Pancreas (tissue), 10 donors: ENCODE results near the gene ZBP1. TPM values are rescaled to one million over a fixed set of nuclear protein-coding genes. Genes with fewer than 3 reads are reported as not detected.

Experiments
- ATAC-seq, 4 donors: fragments of 200-7000 bp; cut with Tn5 transposase; one replicate each; pipeline versions ENCODE4 v1.8.0 to v1.9.1; 2020; ENCODE audit warnings: mild to moderate bottlenecking in 4 of 4, moderate library complexity in 4 of 4
- DNase-seq, 6 donors: peaks; one replicate each; pipeline ENCODE4 v3.0.0-alpha.2; 2020
- FAIRE-seq: peaks from 2 replicates; lab custom pipeline; 2012; peaks lifted over from hg19 to GRCh38; lab: Jason Lieb, UNC
- H3K27ac ChIP-seq, 4 donors: fragments of 200-600 bp; sonication (generic); 1 replicate in 3 of 4; 2 replicates in 1 of 4; pipeline versions ENCODE4 v1.5.0 to v1.8.0; 2020
- H3K27me3 ChIP-seq, 4 donors: fragments of 200-600 bp; one replicate each; pipeline ENCODE4 v1.8.0; 2021
- H3K36me3 ChIP-seq, 3 donors: fragments of 200-600 bp; sonication (generic) in 1 of 3; one replicate each; pipeline versions ENCODE4 v1.5.0 to v1.8.0; 2020 to 2021
- H3K4me1 ChIP-seq, 3 donors: fragments of 200-600 bp; one replicate each; pipeline ENCODE4 v1.8.0; 2021
- H3K4me3 ChIP-seq, 4 donors: fragments of 200-600 bp; sonication (generic) in 2 of 4; one replicate each; pipeline versions ENCODE4 v1.5.0 to v1.8.0; 2020 to 2021
- H3K9me3 ChIP-seq, 4 donors: fragments of 200-600 bp; one replicate each; pipeline ENCODE4 v1.8.0; 2021
- CTCF ChIP-seq, 4 donors: fragments of 200-600 bp; sonication (generic) in 3 of 4; IDR thresholded peaks; one replicate each; pipeline versions ENCODE4 v1.5.0 to v1.8.0; 2021; ENCODE audit warnings: antibody characterized with exemption in 4 of 4
- WGBS, 2 donors: extraction: QIAGEN DNeasy Blood & Tissue Kit; methylation state at CpG; one replicate each; pipeline ENCODE4 v1.1.7; 2013; 5-methylcytosine and 5-hydroxymethylcytosine counted together
- intact Hi-C, 3 donors: fragments of 100-400 bp; cut with DNase I; formaldehyde crosslinking; loops; one replicate each; pipeline versions ENCODE4 v1.11.1 to v1.14.2; 2022
- polyA plus RNA-seq, 2 donors: library from polyadenylated mRNA; stranded (reverse); fragments of 200-250 nt; gene quantifications; one replicate each; pipeline ENCODE4 v1.2.3, GENCODE V29; 2013
- total RNA-seq, 6 donors: library from RNA; stranded (reverse); fragmentation: NEBNext Ultra II Directional in 4 of 6; extraction: Animal tissue kit (Norgen Biotek cat#: 25700) in 4 of 6; gene quantifications; one replicate each; pipeline versions ENCODE4 v1.2.1 to v1.2.4, GENCODE V29; 2021 to 2023
- donor health status: healthy with polysubstance abuse.
- donor health status: DM: no; HTN: no; CAD: no; lungs with moderate emphysema.
- donor health status: DM: no; HTN: no; CAD: no.
- donor health status: control.
- donor health status: control.
- donor health status: Bipolar disorder and iron deficiency.
- donor health status: DM: yes; HTN: yes; CAD: no.
- donor health status: DM: no; HTN: no; CAD: no.
- donor health status: DM: no; HTN: no; CAD: no.
- donor health status: DM: yes; HTN: yes; CAD: no.

The ZBP1 gene
- total and polyA plus RNA-seq, 8 donors: 0.09 to 0.90 (median 0.17) TPM; not detected in 3

GRCh38 chr20:57581202-57582028, 38.8 kb downstream of the ZBP1 start:
- peaks cover 0 to 5% (median 0%) of the 10 kb centered on the region in 4 donors for H3K27me3 ChIP-seq
- TF ChIP-seq CTCF (IDR thresholded peaks at IDR 0.05): no peak
- DNase-seq (no peak), ATAC-seq (peak in 3 of 4 donors; percentile 18 to 48 (median 31)), FAIRE-seq (no peak)
- H3K9me3 ChIP-seq: no peaks in the 10 kb centered on the region
- no peaks in the 10 kb centered on the region for H3K4me1 ChIP-seq
- H3K36me3 ChIP-seq: no peaks in the 10 kb centered on the region
- no peak overlapping the region for H3K4me3 ChIP-seq
- whole genome bisulfite sequencing, 2 donors: 52 to 56% methylated on average over 14 of the region's 14 CpGs
- intact Hi-C loops: loop anchor here in 2 of 3 donors (10.0 kb wide), 2 partner anchors 57 to 207 kb away; partner anchors contain the start of gene CTCFL (in 1 of the 2)
- no peak overlapping the region for H3K27ac ChIP-seq

GRCh38 chr20:57580478-57581201, 39.6 kb downstream of the ZBP1 start:
- no peak for FAIRE-seq
- H3K27ac ChIP-seq: no peak overlapping the region
- WGBS, 2 donors: 64 to 69% methylated on average over 13 of the region's 13 CpGs
- H3K9me3 ChIP-seq: no peaks in the 10 kb centered on the region
- peaks cover 0 to 5% (median 0%) of the 10 kb centered on the region in 4 donors for H3K27me3 ChIP-seq
- intact Hi-C loops: loop anchor here in 2 of 3 donors (10.0 kb wide), 2 partner anchors 56 to 206 kb away; partner anchors contain the start of gene CTCFL (in 1 of the 2)
- no peaks in the 10 kb centered on the region for H3K36me3 ChIP-seq
- no peak for TF ChIP-seq CTCF (IDR thresholded peaks at IDR 0.05)
- ATAC-seq: no peak
- no peaks in the 10 kb centered on the region for H3K4me1 ChIP-seq
- no peak overlapping the region for H3K4me3 ChIP-seq
- DNase-seq: no peak

DNA sequence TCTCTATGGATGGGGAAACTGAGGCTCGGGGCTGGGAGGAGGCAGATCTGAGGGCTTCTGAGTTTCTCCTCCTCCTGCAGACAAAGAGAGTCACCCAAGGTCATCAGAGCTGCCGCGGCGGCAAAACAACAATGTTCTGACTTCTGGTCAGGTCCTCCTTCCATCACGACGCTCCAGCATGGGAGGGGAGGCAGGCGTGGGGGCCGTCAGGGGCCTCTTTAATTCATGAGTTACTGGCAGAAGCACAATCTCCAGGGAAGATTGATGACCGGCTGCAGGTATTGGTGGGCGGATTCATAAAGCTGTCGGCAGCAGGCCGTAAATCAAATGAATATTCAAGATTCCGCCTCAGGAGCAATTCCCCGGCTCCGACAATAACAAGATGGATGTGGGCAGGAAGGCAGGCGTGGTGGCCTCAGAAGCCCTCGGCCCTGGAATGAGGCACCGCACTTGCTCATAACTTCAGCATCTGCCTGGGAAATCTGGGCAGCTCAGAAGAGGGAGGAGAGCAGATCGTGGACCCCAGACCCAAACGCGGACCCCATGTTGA, 40.3 kb downstream of the ZBP1 start:
- WGBS, 2 donors: 17 to 24% methylated on average over 21 of the region's 21 CpGs
- DNase-seq (no peak), ATAC-seq (no peak), FAIRE-seq (no peak)
- H3K4me1 ChIP-seq: no peaks in the 10 kb centered on the region
- intact Hi-C loops: loop anchor here in 2 of 3 donors (10.0 kb wide), 2 partner anchors 55 to 205 kb away; partner anchors contain the start of gene CTCFL (in 1 of the 2)
- H3K4me3 ChIP-seq: no peak overlapping the region
- TF ChIP-seq CTCF (IDR thresholded peaks at IDR 0.05): no peak
- H3K36me3 ChIP-seq: no peaks in the 10 kb centered on the region
- no peaks in the 10 kb centered on the region for H3K9me3 ChIP-seq
- no peak overlapping the region for H3K27ac ChIP-seq
- H3K27me3 ChIP-seq: peaks cover 0 to 5% (median 0%) of the 10 kb centered on the region in 4 donors

DNA sequence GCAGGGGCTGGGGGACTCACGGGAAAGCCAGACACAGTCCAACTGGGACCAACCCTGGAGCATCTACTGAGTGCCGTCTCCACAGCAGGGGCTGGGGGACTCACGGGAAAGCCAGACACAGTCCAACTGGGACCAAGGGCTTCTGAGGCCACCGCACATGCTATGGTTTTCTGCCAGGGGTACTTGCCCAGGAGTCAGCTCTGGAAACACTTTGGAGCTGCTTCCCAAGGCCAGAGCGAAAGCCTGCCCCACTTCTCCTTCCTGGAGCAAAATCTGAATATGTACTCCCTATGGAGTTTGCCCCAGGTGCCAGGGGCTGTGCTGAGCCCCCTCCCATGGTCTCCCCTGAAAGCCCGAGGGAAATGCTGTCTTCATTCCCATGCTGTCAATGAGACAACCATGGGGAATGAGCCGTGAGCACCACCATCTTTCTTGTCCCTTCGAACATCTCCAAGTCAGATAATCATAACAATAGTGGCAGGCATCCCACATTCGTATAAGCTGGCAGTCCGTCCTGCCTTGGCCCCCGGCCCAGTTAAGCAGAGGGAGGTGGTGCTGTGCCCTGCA, 40.8 kb downstream of the ZBP1 start:
- no peak for ATAC-seq

More for the DNA sequence above, 40.8 kb downstream of the ZBP1 start:
- H3K27me3 ChIP-seq: peaks cover 0 to 5% (median 0%) of the 10 kb centered on the region in 4 donors
- H3K27ac ChIP-seq: no peak overlapping the region
- no peak for DNase-seq
- no peaks in the 10 kb centered on the region for H3K9me3 ChIP-seq
- no peak for TF ChIP-seq CTCF (IDR thresholded peaks at IDR 0.05)
- no peaks in the 10 kb centered on the region for H3K36me3 ChIP-seq
- FAIRE-seq: no peak
- intact Hi-C loops: no loop called here
- 34 to 43% methylated on average over 11 of the region's 11 CpGs for WGBS, 2 donors
- H3K4me1 ChIP-seq: no peaks in the 10 kb centered on the region
- no peak overlapping the region for H3K4me3 ChIP-seq
